Measurements from ENCODE around the gene F5.

F5 gene

DNA sequence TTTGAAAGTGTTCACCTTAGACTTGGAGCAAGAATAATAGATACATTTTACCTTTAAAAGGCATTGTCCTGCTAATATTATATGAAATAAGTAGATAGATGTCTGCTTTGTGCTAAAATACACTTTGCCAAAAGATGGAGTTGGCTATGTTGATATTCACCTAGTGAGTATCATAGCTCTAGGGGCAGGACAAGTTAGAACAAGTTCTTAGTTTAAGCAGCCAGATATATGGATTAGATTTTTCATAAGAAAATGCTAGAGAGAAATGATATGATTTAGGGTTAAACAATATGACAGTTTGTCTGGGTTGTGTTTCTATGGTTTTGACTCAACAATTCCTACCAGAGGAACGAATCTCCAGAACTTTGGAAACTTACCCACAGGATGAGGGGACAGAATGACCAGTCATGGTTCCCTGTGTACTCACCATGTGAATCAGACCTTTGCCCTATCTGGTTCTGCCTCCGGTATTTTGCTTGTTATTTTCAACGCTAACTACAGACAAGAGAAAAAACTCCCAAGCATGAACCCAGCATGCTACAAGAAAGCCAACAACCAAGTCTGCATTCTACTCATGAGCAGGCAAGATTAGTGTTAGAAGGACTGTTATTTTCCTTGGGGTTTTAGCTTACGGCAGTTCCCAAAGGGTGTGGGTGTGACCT is 1.7 kb downstream of the F5 start:
- TF ChIP-seq TAF1 (IDR thresholded peaks at IDR 0.05; ENCODE audit: borderline replicate concordance, low read depth, low read length) (no peak), POLR2A (IDR thresholded peaks at IDR 0.05; ENCODE audit: low read depth, low read length) (no peak), POLR2AphosphoS5 (IDR thresholded peaks at IDR 0.05; ENCODE audit: low read depth, low read length) (no peak)
- FAIRE-seq (no peak), DNase-seq (ENCODE audit: insufficient read length) (no peak)

DNA sequence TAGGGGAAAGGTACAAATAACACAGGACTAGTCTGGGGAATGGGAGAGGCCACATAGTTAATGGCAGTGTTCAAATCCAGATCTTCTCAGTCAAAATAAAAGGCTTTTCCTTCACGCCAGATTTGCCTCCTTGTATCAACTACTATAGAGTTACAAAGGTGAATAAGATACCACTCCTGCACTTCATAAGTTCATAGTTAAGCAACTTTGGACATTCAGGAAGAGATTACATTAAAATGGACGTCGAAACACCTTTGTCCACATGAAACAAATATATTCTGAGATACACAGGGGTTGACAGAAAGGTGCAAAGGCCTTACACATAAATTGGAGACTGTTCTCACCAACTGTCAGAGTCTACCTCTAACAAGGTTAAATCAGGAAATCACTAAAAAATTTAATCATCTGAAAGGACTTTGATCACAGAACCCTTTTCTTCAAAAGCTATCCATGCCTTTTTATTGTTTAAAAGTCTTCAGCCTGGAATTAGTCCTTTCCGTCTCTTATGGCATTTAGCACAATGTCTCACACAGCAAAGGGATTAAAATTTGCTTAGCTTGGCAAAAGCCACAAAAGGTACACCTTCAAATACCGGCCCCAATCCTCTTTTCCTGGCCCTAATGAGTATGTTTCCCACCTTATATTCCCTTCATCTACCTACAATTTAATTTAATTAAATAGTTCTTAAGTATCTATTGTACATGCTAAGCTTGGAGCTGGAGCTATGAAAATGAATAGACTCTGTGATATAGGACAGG is 8.1 kb downstream of the F5 start:
- no peak for FAIRE-seq
- TF ChIP-seq POLR2A (IDR thresholded peaks at IDR 0.05; ENCODE audit: low read depth, low read length), result no peak
- no peak for TF ChIP-seq TAF1 (IDR thresholded peaks at IDR 0.05; ENCODE audit: borderline replicate concordance, low read depth, low read length)
- TF ChIP-seq POLR2AphosphoS5 (IDR thresholded peaks at IDR 0.05; ENCODE audit: low read depth, low read length), result no peak
- no peak for DNase-seq (ENCODE audit: insufficient read length)

DNA sequence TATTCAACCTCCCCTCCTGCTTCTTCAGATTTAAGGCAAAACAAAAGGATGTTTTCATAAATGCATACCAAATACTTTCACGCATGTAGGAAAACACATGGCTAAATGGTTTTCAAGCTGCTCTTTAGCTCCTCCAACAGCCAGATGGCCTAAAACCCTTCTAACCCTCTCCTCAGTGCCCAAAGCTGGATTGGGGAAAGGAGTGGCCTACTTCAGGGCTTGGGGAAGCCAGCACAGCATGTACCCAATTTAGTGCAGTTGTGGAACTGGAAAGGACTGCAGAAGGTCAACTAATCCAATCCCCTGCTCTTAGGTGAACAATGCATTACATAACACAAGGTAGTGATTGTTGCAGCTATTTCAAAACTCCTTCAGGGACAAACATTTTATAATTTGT is 9.3 kb downstream of the F5 start:
- FAIRE-seq, result no peak

DNA sequence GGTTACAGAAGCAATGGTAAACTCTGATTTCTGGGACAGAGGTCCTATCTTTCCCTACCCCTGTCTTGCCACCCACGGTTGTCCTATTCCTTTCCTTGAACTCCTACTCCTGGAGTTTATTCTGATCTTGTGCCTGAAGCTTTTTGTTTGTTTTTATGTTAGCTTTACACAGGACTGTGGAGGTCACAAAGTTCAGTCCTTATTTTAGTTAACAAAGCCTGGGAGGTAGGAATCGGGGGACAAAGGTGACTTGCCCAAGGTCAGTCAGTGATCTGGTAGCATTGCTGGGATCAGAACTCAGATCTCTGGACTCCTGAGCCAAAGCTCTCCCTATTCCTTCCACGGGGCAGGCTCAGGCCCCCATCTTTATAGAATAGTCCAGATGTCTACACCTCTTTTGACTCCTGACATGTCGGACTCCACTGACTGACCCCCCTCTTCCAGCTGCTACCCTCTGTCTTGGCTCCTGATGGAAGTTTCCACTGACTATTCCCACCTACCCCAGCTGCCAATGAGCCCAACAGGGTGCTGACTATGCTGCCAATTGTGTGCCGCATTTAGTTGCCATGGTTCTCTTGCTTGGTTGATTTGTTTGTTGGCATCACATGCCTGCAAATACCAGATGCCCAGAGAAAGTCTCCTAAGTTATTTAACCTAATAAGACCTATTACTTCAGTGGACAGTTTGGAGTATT is 9.9 kb downstream of the F5 start:
- FAIRE-seq (no peak), DNase-seq (ENCODE audit: insufficient read length) (no peak)
- no peak for TF ChIP-seq POLR2AphosphoS5 (IDR thresholded peaks at IDR 0.05; ENCODE audit: low read depth, low read length)
- TF ChIP-seq POLR2A (IDR thresholded peaks at IDR 0.05; ENCODE audit: low read depth, low read length), result no peak
- TF ChIP-seq TAF1 (IDR thresholded peaks at IDR 0.05; ENCODE audit: borderline replicate concordance, low read depth, low read length), result no peak

More for the DNA sequence above, 9.3 kb downstream of the F5 start:
- TF ChIP-seq POLR2A (IDR thresholded peaks at IDR 0.05; ENCODE audit: low read depth, low read length) (no peak), TAF1 (IDR thresholded peaks at IDR 0.05; ENCODE audit: borderline replicate concordance, low read depth, low read length) (no peak), POLR2AphosphoS5 (IDR thresholded peaks at IDR 0.05; ENCODE audit: low read depth, low read length) (no peak)
- no peak for DNase-seq (ENCODE audit: insufficient read length)

DNA sequence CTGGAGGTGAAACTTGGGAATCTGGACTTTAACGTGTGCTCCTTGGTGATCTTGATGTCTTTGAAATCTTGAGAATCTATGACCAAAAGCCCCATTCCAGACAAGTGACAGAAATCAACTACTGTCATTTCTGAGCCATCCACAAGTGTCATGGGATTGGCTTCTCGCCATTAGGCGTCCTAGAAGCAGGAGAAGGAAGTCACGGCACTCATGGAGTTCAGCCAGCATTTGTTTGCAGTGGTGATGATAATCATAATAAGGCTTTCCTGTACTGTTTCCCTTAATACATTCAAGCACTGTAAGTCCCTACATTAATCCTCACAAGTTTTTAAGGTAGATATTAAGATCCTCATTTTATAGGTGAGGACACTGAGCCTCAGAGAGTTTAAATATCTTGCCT is 11.9 kb downstream of the F5 start:
- no peak for FAIRE-seq
- DNase-seq (ENCODE audit: insufficient read length), result no peak
- TF ChIP-seq POLR2A (IDR thresholded peaks at IDR 0.05; ENCODE audit: low read depth, low read length) (no peak), TAF1 (IDR thresholded peaks at IDR 0.05; ENCODE audit: borderline replicate concordance, low read depth, low read length) (no peak), POLR2AphosphoS5 (IDR thresholded peaks at IDR 0.05; ENCODE audit: low read depth, low read length) (no peak)

DNA sequence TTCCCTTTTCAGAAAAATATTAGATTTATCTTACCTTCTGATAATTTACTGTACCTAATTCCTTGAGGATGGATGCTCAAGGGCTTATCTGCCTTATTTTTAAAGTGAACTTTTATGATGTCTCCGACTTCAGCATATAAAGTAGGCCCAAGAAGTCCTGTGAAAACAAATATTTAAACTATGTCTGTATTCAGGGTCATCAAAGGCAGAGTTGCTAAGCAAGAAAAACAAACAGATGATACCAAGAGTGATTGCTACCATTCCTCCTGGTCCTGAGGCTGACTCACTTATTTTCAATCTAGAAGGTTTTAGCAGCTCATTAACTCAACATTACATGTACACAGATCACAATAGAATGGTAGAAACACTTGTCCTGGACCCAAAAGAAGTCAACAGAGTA is 14.1 kb downstream of the F5 start:
- FAIRE-seq (no peak), DNase-seq (ENCODE audit: insufficient read length) (no peak)

DNA sequence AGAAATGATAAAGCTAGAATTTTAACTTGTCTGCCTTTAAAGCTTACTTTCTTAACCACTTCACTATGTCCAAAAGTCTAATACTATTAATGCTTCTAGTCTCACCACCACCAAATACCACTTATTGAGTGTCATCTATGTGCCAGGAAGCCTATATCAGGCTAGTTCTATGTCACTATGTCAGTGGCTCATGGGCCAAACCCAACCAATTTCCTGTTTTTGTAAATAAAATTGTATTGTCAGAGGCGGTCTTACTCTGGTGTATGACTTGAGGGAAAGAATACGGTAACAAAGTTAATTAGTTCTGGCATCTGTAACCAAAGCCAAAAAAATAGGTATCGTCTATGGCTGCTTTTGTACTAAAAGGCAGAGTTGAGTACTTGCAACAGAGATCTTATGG is 14.8 kb downstream of the F5 start:
- no peak for TF ChIP-seq POLR2AphosphoS5 (IDR thresholded peaks at IDR 0.05; ENCODE audit: low read depth, low read length)
- TF ChIP-seq TAF1 (IDR thresholded peaks at IDR 0.05; ENCODE audit: borderline replicate concordance, low read depth, low read length), result no peak
- no peak for TF ChIP-seq POLR2A (IDR thresholded peaks at IDR 0.05; ENCODE audit: low read depth, low read length)
- DNase-seq (ENCODE audit: insufficient read length), result no peak
- no peak for FAIRE-seq

More for the DNA sequence above, 14.1 kb downstream of the F5 start:
- TF ChIP-seq POLR2AphosphoS5 (IDR thresholded peaks at IDR 0.05; ENCODE audit: low read depth, low read length) (no peak), TAF1 (IDR thresholded peaks at IDR 0.05; ENCODE audit: borderline replicate concordance, low read depth, low read length) (no peak), POLR2A (IDR thresholded peaks at IDR 0.05; ENCODE audit: low read depth, low read length) (no peak)

DNA sequence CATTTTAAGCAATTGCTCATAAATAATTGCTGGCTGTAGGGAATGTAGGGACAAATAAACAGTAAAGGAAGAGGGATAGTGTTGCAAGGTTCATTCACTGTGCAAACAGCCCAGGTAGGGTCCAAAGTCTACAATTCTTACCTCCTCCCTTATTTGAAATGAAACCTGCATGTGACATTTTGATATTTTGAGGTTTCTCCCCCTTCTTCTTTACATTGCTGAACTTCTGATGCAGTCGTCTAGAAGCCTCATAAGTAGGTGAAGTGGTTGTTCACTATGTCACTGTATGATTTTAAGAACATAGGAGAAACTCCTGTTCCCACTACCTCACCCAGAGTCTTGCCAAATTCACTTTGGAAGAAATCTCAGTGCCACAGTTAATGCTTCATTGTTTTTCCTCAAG is 16.1 kb downstream of the F5 start:
- FAIRE-seq (no peak), DNase-seq (ENCODE audit: insufficient read length) (no peak)
- TF ChIP-seq POLR2AphosphoS5 (IDR thresholded peaks at IDR 0.05; ENCODE audit: low read depth, low read length) (no peak), TAF1 (IDR thresholded peaks at IDR 0.05; ENCODE audit: borderline replicate concordance, low read depth, low read length) (no peak), POLR2A (IDR thresholded peaks at IDR 0.05; ENCODE audit: low read depth, low read length) (no peak)

DNA sequence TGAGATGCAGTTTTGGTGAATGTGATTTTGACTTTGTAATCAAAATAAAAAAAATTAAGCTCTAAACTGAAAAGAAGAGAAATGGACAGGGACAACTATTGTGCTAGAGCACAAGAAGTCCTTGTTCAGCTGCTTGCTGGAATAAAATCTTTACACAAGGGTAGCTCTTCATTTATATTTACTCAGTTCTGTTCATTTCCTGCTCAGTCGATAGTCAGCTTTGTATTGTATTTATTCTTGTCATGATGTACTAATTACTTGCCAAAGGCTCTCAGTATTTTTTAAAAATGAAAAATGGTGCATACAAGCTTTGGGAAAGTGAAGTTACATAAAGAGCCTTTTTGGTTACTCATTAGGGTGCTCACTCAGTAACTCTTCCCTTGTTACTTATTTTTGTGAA is 17.8 kb downstream of the F5 start:
- DNase-seq (ENCODE audit: insufficient read length) (no peak), FAIRE-seq (no peak)
- no peak for TF ChIP-seq TAF1 (IDR thresholded peaks at IDR 0.05; ENCODE audit: borderline replicate concordance, low read depth, low read length)
- no peak for TF ChIP-seq POLR2AphosphoS5 (IDR thresholded peaks at IDR 0.05; ENCODE audit: low read depth, low read length)
- TF ChIP-seq POLR2A (IDR thresholded peaks at IDR 0.05; ENCODE audit: low read depth, low read length), result no peak

DNA sequence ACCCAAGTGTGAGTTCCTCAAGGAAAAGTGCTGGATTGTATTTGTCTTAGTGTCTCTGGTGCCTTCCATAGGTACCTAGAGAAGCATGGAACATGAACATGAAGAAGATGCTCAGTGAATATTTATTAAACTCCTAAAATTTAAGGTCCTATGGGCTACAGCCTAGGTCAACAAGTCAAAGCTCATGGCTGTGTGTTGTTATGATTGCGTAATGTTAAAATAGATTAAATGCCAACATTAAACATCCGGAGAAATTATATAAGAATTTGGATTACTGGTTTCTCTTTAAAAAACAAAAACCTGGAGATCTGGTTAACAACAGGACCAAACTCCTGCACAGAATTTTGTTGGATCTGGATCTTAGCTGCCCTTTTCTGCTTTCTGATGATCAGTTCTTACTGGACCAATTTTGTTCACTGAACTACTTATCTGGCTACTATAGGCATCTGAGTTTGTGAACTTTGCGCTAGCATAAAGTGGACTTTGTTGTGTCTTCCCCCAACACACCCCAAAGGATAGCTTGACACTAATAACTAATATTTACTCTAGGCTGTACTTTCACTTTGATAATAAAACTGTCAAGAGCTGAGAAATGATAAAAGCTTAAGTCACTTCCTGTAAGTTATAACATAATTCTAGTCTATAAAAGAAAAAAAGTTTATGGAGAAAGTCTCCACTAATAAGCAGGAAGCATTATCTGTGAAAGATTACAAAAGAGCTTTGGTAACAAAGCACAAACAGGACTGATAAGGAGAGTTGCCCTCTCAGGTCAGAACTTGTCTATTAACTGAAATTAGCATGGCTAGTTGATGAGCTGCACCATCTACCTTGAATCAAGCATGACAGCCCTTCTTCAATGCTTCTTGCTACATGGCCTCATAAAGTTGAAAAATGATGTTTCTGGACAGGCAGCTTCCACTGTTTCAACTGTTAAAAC is 20.7 kb downstream of the F5 start:
- FAIRE-seq, result no peak
- DNase-seq (ENCODE audit: insufficient read length), result no peak
- TF ChIP-seq POLR2A (IDR thresholded peaks at IDR 0.05; ENCODE audit: low read depth, low read length) (no peak), POLR2AphosphoS5 (IDR thresholded peaks at IDR 0.05; ENCODE audit: low read depth, low read length) (no peak), TAF1 (IDR thresholded peaks at IDR 0.05; ENCODE audit: borderline replicate concordance, low read depth, low read length) (no peak)

DNA sequence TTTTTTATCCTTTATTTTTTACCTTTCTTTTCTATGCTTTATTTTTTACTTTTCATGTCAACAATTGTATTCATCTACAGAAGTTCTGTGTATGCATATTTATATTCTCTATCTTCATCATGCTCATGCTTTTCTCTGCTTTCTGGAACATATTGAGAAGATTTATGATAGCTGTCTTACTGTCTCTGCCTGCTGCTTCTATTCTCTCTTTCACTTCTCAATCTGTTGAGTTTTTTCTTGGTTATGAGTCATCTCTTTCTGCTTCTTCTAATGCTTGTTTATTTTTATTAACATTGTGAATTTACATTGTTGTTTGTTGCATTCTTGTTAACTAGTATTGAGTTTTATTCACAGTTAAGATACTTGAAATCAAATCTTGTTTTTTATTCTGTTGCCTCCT is 22.6 kb downstream of the F5 start:
- DNase-seq (ENCODE audit: insufficient read length) (no peak), FAIRE-seq (no peak)
- TF ChIP-seq POLR2AphosphoS5 (IDR thresholded peaks at IDR 0.05; ENCODE audit: low read depth, low read length) (no peak), TAF1 (IDR thresholded peaks at IDR 0.05; ENCODE audit: borderline replicate concordance, low read depth, low read length) (no peak), POLR2A (IDR thresholded peaks at IDR 0.05; ENCODE audit: low read depth, low read length) (no peak)
